NB4 (cell line): Measurements from ENCODE around the gene PLCD1.

Experiments
- POLR2A ChIP-seq: IDR thresholded peaks from 2 replicates; pipeline ENCODE4 v1.6.1; 2011; ENCODE audit warnings: mild to moderate bottlenecking; ENCODE audit not compliant: insufficient read length; ENCODE audit errors: extremely low read depth
- TF ChIP-seq, protein P1 (sequence below): IDR thresholded peaks from one replicate; pipeline ENCODE4 v1.5.1; 2012; ENCODE audit warnings: low read depth, low read length

GRCh38 chr3:38016847-38017444, 12.5 kb downstream of the PLCD1 start:
- TF ChIP-seq, protein P1, sequence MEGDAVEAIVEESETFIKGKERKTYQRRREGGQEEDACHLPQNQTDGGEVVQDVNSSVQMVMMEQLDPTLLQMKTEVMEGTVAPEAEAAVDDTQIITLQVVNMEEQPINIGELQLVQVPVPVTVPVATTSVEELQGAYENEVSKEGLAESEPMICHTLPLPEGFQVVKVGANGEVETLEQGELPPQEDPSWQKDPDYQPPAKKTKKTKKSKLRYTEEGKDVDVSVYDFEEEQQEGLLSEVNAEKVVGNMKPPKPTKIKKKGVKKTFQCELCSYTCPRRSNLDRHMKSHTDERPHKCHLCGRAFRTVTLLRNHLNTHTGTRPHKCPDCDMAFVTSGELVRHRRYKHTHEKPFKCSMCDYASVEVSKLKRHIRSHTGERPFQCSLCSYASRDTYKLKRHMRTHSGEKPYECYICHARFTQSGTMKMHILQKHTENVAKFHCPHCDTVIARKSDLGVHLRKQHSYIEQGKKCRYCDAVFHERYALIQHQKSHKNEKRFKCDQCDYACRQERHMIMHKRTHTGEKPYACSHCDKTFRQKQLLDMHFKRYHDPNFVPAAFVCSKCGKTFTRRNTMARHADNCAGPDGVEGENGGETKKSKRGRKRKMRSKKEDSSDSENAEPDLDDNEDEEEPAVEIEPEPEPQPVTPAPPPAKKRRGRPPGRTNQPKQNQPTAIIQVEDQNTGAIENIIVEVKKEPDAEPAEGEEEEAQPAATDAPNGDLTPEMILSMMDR = no peak
- no peak for TF ChIP-seq POLR2A
